ENCODE results near the gene REPS1. TPM values are rescaled to one million over a fixed set of nuclear protein-coding genes. Genes with fewer than 3 reads are reported as not detected.

REPS1 gene
- total RNA-seq, 1 experiment from 2014 or later, result 55.1 TPM

- CTCF ChIA-PET, result no interaction called here
- no peak for ATAC-seq
- Mint-ChIP-seq H3K36me3 (no peaks in the 10 kb centered on the region), H3K9me3 (no peaks in the 10 kb centered on the region), H3K4me3 (no peak overlapping the region), H3K27ac (no peak overlapping the region), H3K4me1 (peaks cover 24% of the 10 kb centered on the region), H3K27me3 (ENCODE audit: low read depth) (no peaks in the 10 kb centered on the region)
- DNase-seq (ENCODE audit: low spot score), result no peak
- POLR2A ChIA-PET, result no interaction called here
- TF ChIP-seq TP53 (CRISPR knock-in tag; IDR thresholded peaks at IDR 0.05) (no peak), NFYB (CRISPR knock-in tag; conservative IDR thresholded peaks at IDR 0.05; ENCODE audit: low read depth) (no peak), ZNF121 (CRISPR knock-in tag; IDR thresholded peaks at IDR 0.05) (no peak), ATF1 (CRISPR knock-in tag; IDR thresholded peaks at IDR 0.05) (no peak), PRRX2 (CRISPR knock-in tag; IDR thresholded peaks at IDR 0.05) (no peak), HMGXB4 (CRISPR knock-in tag; IDR thresholded peaks at IDR 0.05) (no peak), SP1 (CRISPR knock-in tag; conservative IDR thresholded peaks at IDR 0.05) (no peak), SOX15 (CRISPR knock-in tag; IDR thresholded peaks at IDR 0.05) (no peak), STAT6 (CRISPR knock-in tag; conservative IDR thresholded peaks at IDR 0.05; ENCODE audit: low read depth) (no peak), TEAD4 (CRISPR knock-in tag; IDR thresholded peaks at IDR 0.05) (no peak), ZNF671 (CRISPR knock-in tag; IDR thresholded peaks at IDR 0.05) (no peak), MAX (CRISPR knock-in tag; IDR thresholded peaks at IDR 0.05) (no peak), CBFB (CRISPR knock-in tag; IDR thresholded peaks at IDR 0.05; ENCODE audit: low read depth) (no peak), RORB (CRISPR knock-in tag; IDR thresholded peaks at IDR 0.05) (no peak), ZNF317 (CRISPR knock-in tag; IDR thresholded peaks at IDR 0.05; ENCODE audit: borderline replicate concordance, low read depth) (no peak), ETV6 (CRISPR knock-in tag; IDR thresholded peaks at IDR 0.05) (no peak), TEAD1 (CRISPR knock-in tag; IDR thresholded peaks at IDR 0.05) (no peak)
- TF ChIP-seq, protein P1, sequence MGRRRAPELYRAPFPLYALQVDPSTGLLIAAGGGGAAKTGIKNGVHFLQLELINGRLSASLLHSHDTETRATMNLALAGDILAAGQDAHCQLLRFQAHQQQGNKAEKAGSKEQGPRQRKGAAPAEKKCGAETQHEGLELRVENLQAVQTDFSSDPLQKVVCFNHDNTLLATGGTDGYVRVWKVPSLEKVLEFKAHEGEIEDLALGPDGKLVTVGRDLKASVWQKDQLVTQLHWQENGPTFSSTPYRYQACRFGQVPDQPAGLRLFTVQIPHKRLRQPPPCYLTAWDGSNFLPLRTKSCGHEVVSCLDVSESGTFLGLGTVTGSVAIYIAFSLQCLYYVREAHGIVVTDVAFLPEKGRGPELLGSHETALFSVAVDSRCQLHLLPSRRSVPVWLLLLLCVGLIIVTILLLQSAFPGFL (CRISPR knock-in tag; IDR thresholded peaks at IDR 0.05; ENCODE audit: borderline replicate concordance), result no peak
- TF ChIP-seq, protein P2, sequence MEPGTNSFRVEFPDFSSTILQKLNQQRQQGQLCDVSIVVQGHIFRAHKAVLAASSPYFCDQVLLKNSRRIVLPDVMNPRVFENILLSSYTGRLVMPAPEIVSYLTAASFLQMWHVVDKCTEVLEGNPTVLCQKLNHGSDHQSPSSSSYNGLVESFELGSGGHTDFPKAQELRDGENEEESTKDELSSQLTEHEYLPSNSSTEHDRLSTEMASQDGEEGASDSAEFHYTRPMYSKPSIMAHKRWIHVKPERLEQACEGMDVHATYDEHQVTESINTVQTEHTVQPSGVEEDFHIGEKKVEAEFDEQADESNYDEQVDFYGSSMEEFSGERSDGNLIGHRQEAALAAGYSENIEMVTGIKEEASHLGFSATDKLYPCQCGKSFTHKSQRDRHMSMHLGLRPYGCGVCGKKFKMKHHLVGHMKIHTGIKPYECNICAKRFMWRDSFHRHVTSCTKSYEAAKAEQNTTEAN (CRISPR knock-in tag; IDR thresholded peaks at IDR 0.05), result no peak
- TF ChIP-seq, protein P3, sequence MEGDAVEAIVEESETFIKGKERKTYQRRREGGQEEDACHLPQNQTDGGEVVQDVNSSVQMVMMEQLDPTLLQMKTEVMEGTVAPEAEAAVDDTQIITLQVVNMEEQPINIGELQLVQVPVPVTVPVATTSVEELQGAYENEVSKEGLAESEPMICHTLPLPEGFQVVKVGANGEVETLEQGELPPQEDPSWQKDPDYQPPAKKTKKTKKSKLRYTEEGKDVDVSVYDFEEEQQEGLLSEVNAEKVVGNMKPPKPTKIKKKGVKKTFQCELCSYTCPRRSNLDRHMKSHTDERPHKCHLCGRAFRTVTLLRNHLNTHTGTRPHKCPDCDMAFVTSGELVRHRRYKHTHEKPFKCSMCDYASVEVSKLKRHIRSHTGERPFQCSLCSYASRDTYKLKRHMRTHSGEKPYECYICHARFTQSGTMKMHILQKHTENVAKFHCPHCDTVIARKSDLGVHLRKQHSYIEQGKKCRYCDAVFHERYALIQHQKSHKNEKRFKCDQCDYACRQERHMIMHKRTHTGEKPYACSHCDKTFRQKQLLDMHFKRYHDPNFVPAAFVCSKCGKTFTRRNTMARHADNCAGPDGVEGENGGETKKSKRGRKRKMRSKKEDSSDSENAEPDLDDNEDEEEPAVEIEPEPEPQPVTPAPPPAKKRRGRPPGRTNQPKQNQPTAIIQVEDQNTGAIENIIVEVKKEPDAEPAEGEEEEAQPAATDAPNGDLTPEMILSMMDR (IDR thresholded peaks at IDR 0.05), result no peak
These were observed 24.9 kb downstream of the REPS1 start for GRCh38 chr6:138963119-138963518.
